ENCODE results near the gene STAT4. TPM values are rescaled to one million over a fixed set of nuclear protein-coding genes. Genes with fewer than 3 reads are reported as not detected.

STAT4 gene
- total RNA-seq, 2 donors from 2014 or later, result 3.2 to 8.8 TPM

DNA sequence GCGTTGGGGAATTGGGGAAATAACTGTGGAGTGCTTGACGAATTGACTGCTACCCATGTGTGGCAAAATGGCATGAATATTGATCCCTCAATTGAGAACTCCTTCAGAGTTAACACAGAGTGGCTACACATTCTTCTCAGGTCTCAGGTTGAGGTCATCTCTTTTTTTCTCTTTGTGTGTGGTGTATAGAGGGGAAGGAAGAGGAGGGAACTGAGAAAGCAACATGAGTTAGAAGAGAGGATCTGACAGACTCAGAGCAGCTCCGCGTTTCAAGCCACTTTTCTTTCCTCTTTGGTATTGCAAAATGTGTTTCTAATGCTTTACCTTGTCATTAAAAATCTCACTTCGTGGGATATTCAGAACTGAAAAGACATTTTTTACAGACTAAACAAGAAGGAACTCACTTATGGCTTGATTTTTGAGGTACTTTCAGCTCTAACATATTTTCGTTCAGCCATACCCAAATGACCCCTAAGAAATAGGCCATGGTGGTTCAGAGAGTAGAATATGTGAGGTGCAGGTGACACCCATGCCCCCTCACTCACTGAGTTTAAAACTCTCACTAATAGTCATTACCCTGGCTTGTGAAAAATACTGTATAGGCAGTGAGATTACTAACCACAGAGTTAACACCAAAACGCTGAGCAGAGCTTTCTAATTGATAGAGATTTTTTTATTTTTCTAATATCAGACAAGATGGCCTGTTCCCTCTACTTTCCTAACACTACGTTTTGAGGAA is 22.5 kb downstream of the STAT4 start:
- peaks cover 1% of the 10 kb centered on the region for H3K4me1 Mint-ChIP-seq

DNA sequence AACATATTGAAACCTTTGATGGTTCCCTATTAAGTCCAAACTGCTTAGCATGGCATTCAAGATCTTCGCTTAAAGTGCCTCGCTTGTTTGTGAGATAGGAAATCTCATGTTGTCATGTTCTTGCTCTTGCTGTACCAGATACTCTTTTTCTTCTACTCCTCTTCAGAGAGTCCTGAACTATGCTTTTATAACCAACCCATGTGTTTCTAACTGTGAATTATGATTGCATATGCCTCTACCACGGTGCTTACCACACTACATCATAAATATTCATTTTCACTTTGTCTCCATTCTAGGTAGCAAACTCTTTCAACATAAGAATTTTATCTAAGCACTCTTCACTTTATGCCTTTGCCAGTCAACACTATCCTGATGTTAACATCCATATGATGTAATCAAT is 23.6 kb downstream of the STAT4 start:
- Mint-ChIP-seq H3K4me3 (no peak overlapping the region), H3K27ac (no peak overlapping the region), H3K36me3 (ENCODE audit: low read depth) (no peaks in the 10 kb centered on the region), H3K9me3 (no peaks in the 10 kb centered on the region), H3K4me1 (peaks cover 1% of the 10 kb centered on the region), H3K27me3 (ENCODE audit: insufficient read depth) (no peaks in the 10 kb centered on the region)
- no peak for DNase-seq
- Histone ChIP-seq H3K9ac (ENCODE audit: extremely low read depth, low read length, poor library complexity, severe bottlenecking) (no peak overlapping the region), H3K4me1 (ENCODE audit: control insufficient read depth, insufficient read depth, low read length) (no peaks in the 10 kb centered on the region), H3K27ac (ENCODE audit: low read depth, low read length) (no peak overlapping the region), H3K27me3 (ENCODE audit: control insufficient read depth, insufficient read depth, low read length, poor library complexity, severe bottlenecking) (no peaks in the 10 kb centered on the region), H3K9me3 (ENCODE audit: control insufficient read depth, low read length) (no peaks in the 10 kb centered on the region), H3K4me3 (ENCODE audit: low read length) (no peak overlapping the region), H3K36me3 (ENCODE audit: control insufficient read depth, insufficient read depth, low read length) (no peaks in the 10 kb centered on the region)
- TF ChIP-seq, protein P1, sequence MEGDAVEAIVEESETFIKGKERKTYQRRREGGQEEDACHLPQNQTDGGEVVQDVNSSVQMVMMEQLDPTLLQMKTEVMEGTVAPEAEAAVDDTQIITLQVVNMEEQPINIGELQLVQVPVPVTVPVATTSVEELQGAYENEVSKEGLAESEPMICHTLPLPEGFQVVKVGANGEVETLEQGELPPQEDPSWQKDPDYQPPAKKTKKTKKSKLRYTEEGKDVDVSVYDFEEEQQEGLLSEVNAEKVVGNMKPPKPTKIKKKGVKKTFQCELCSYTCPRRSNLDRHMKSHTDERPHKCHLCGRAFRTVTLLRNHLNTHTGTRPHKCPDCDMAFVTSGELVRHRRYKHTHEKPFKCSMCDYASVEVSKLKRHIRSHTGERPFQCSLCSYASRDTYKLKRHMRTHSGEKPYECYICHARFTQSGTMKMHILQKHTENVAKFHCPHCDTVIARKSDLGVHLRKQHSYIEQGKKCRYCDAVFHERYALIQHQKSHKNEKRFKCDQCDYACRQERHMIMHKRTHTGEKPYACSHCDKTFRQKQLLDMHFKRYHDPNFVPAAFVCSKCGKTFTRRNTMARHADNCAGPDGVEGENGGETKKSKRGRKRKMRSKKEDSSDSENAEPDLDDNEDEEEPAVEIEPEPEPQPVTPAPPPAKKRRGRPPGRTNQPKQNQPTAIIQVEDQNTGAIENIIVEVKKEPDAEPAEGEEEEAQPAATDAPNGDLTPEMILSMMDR (conservative IDR thresholded peaks at IDR 0.05), result no peak
- 96 to 97% methylated on average over 3 of the region's 3 CpGs for WGBS, 2 experiments (ENCODE audit: insufficient coverage in 1 of 2, insufficient read length in 1 of 2)

More for the DNA sequence above, 22.5 kb downstream of the STAT4 start:
- Histone ChIP-seq H3K9me3 (ENCODE audit: control insufficient read depth, low read length) (no peaks in the 10 kb centered on the region), H3K9ac (ENCODE audit: extremely low read depth, low read length, poor library complexity, severe bottlenecking) (no peak overlapping the region), H3K27ac (ENCODE audit: low read depth, low read length) (no peak overlapping the region), H3K4me1 (ENCODE audit: control insufficient read depth, insufficient read depth, low read length) (no peaks in the 10 kb centered on the region), H3K4me3 (ENCODE audit: low read length) (no peak overlapping the region), H3K36me3 (ENCODE audit: control insufficient read depth, insufficient read depth, low read length) (no peaks in the 10 kb centered on the region), H3K27me3 (ENCODE audit: control insufficient read depth, insufficient read depth, low read length, poor library complexity, severe bottlenecking) (no peaks in the 10 kb centered on the region)
- Mint-ChIP-seq H3K9me3 (no peaks in the 10 kb centered on the region), H3K36me3 (ENCODE audit: low read depth) (no peaks in the 10 kb centered on the region), H3K4me3 (no peak overlapping the region), H3K27ac (no peak overlapping the region), H3K27me3 (ENCODE audit: insufficient read depth) (no peaks in the 10 kb centered on the region)
- TF ChIP-seq, protein P1 (conservative IDR thresholded peaks at IDR 0.05), result no peak
- WGBS, 2 experiments (ENCODE audit: insufficient coverage in 1 of 2, insufficient read length in 1 of 2), result 87 to 89% methylated on average over 5 to 7 of the region's 8 CpGs
- DNase-seq, result no peak

DNA sequence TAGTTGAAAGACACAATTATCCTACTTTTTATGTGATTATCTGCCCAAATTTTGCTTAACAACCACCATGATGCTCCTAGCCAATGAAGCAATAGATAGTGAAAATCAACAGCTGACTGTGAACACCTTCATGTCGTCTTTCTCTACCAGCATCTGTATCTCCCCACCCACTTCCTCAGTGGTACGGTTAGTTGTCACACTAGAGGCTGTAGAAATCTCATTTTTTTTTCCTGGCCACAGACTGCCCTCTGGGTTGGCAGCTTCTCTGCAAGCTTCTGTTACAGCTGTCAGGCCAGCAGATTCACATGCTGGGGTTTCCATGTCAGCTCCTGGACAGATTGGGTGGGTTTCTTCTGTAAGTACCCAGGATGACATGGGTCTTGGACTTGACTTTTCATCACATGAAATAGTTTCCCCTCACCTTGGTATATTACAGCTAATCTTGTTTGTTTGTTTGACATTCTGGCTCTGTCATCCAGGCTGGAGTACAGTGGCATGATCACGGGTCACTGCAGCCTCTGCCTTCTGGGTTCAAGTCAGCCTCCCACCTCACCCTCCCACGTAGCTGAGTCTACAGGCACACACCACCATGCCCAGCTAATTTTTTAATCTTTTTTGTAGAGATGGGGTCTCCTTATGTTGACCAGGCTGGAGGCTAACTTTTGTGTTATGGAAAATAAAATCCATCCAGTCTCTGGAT is 24.3 kb downstream of the STAT4 start:
- Mint-ChIP-seq H3K9me3 (no peaks in the 10 kb centered on the region), H3K4me3 (no peak overlapping the region), H3K27ac (no peak overlapping the region), H3K27me3 (ENCODE audit: insufficient read depth) (no peaks in the 10 kb centered on the region), H3K36me3 (ENCODE audit: low read depth) (no peaks in the 10 kb centered on the region), H3K4me1 (peaks cover 1% of the 10 kb centered on the region)
- DNase-seq, result no peak
- Histone ChIP-seq H3K9me3 (ENCODE audit: control insufficient read depth, low read length) (no peaks in the 10 kb centered on the region), H3K4me3 (ENCODE audit: low read length) (no peak overlapping the region), H3K9ac (ENCODE audit: extremely low read depth, low read length, poor library complexity, severe bottlenecking) (no peak overlapping the region), H3K4me1 (ENCODE audit: control insufficient read depth, insufficient read depth, low read length) (no peaks in the 10 kb centered on the region), H3K36me3 (ENCODE audit: control insufficient read depth, insufficient read depth, low read length) (no peaks in the 10 kb centered on the region), H3K27ac (ENCODE audit: low read depth, low read length) (no peak overlapping the region), H3K27me3 (ENCODE audit: control insufficient read depth, insufficient read depth, low read length, poor library complexity, severe bottlenecking) (no peaks in the 10 kb centered on the region)
- WGBS, 2 experiments (ENCODE audit: insufficient coverage in 1 of 2, insufficient read length in 1 of 2), result 88 to 100% methylated on average over 2 to 4 of the region's 4 CpGs
- TF ChIP-seq, protein P1 (conservative IDR thresholded peaks at IDR 0.05), result no peak
